Stimulated activated CD4-positive, alpha-beta T cell treated with anti-CD3 and anti-CD28 coated beads, Interleukin-15, amount 100 ng/mL, for 48 hours (primary cell): ENCODE data around the gene CTNNA2.
"Not testable (repeated sequence)": the region's sequence is repeated elsewhere in the genome, so short reads cannot be mapped to it uniquely, and the experiment has no call there.

Source experiments
- DNase-seq, 2 donors: peaks; one replicate each; pipeline ENCODE4 v3.0.0-alpha.2; 2020; ENCODE audit warnings: low read depth in 2 of 2

The CTNNA2 gene

DNA sequence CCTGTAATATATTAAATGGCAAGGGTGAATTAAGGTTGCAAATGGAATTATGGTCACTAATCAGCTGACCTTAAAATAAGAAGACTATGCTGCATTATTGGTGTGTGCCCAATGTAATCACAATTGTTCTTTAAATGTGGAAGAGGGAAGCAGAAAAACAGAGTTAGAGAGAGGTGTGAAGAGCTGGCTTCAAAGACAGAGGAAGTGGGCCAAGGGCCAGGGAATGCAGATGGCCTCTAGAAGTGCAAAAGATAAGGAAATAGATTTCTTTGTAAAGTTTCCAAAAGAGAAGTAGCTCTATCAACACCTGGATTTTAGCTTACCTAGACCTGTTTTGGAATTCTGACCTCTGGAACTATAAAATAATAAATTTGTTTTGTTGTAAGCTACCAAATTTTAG is 515.7 kb downstream of the CTNNA2 start:
- no peak for DNase-seq

DNA sequence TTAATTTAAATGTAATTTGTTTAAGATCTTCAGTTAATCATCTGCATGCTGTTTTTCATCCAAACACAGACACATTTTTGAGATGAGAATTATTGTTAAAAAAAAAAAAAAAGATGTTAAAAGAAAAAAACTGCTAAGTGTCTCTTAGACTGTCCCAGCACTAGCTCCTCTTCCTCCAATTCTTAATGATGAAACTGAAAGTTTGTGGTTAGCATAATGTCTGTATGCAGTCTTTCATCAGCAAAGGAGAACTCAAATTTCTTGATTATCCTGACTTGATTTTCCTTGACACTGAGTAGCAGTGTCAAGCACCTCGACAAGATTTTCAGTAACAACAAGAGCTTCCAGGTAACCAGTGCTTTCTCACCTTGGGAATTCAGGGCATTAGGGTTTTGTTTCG is 517.3 kb downstream of the CTNNA2 start:
- DNase-seq: no peak

DNA sequence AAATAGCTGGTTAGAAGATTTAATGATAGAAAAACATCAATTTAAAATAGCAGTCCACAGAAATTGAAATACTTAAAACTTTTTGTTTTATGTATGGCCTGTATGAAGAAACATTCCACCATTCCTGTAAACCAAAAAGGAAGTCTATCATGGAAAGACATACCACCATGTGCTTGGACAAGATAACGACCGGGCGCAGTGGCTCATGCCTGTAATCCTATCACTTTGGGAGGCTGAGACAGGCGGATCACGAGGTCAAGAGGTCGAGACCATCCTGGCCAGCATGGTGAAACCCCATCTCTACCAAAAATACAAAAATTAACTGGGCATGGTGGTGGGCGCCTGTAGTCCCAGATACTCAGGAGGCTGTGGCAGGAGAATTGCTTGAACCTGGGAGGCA is 519.8 kb downstream of the CTNNA2 start:
- not testable (repeated sequence) for DNase-seq

DNA sequence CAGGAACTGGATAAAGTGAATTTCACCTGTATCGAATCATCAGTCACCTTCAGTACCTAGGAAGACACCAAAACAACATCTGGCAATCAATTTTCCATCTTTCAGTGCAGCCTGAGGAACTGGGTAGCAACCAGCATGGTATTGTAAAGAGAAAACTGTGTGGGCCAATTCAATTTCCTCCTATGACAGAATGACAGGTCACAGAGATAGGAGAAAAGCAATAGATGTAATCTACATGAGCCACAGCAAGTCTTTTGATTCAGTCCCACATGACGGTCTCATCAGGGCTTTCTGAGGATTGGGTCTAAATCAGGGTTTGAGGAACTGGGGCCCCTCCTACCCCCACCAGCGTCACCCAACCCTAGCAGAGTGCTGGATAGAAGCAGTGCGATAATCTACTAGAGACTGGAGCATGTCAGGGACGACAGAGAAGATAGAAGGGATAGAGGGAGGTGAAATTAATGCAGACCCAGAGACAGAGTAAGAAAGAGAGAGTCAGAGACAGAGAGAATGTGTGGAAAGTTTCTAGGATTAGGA is 523.0 kb downstream of the CTNNA2 start:
- DNase-seq: no peak

GRCh38 chr2:80037310-80037709 is 524.5 kb downstream of the CTNNA2 start:
- DNase-seq: no peak

GRCh38 chr2:80040226-80040625 is 527.4 kb downstream of the CTNNA2 start:
- no peak for DNase-seq

- no peak for DNase-seq
These were observed 529.8 kb downstream of the CTNNA2 start for GRCh38 chr2:80042635-80043034.

GRCh38 chr2:80048296-80048695 is 535.4 kb downstream of the CTNNA2 start:
- no peak for DNase-seq

GRCh38 chr2:80050246-80050645 is 537.4 kb downstream of the CTNNA2 start:
- DNase-seq: no peak

DNA sequence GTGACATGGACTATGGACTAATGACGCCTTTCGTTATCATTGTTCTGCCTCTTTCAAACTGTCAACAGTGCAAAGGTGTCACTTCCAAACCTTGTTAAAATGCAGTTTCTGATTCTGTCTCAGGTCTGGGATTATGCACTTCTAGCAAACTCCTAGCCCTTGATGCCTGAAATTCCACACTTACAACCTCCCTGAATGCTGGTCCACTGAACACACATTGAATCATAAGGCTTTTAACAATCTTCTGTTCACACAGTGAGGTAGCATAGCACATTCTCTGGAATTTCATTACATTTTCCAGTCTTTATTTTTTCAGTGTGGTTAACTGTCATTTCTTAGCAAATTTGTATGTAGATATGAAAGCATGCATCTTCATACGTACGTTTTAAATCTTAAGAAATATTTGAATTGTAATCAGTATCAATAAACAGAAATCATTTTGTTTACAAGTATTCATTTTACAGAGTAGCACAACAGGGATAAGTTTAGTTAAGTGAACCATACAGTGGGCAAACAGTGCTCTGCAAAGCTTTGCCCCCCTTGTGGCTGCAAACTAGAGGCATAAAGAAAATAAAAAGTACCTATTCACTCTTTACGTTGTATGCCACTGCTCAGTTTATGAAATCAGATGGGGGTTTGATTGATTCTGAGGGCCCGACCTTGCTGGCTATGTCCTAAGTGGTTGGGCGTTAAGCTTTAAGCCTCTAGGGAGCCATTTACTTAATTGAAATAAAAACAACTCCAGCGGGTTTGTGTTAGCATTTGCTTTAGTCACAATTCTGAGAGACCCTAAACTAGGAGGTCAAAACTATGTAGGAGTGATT is 540.9 kb downstream of the CTNNA2 start:
- DNase-seq: no peak

DNA sequence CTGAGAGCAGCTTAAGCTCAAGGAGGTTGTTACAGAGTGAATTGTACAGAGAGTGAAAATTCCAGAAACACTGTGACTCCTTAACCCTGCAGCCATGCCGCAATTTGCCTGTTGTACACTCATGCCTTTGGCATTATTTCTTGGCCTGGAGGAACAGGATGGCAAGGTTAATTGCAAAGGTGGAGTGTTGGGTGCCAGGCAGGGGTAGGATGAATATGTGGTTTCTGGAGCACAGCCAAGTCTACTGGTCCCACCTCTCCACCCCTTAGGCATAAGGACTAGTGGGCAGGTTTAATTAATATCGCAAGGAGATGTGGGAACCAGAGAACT is 541.5 kb downstream of the CTNNA2 start:
- no peak for DNase-seq

- DNase-seq: no peak
These were observed 545.1 kb downstream of the CTNNA2 start for GRCh38 chr2:80057956-80058355.

DNA sequence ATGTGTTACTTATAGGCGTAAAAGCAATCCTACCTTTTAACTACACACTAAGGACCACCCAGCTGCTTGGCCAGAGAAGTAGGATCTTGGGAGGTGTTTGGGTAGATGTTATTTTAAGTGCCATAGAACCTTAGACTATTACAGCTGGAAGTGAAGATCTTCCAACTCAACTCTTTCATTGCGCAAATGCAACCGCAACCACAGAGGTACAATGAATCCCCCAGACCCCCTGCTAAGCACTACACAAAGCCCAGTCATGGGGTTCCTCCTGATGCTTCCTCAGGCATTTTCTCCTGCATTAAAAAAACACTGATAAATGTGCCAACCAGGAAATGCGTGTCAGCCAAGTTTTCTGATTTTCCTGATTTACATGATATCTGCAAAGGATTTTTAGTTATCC is 545.7 kb downstream of the CTNNA2 start:
- DNase-seq: no peak

GRCh38 chr2:80059447-80059846 is 546.6 kb downstream of the CTNNA2 start:
- no peak for DNase-seq

DNA sequence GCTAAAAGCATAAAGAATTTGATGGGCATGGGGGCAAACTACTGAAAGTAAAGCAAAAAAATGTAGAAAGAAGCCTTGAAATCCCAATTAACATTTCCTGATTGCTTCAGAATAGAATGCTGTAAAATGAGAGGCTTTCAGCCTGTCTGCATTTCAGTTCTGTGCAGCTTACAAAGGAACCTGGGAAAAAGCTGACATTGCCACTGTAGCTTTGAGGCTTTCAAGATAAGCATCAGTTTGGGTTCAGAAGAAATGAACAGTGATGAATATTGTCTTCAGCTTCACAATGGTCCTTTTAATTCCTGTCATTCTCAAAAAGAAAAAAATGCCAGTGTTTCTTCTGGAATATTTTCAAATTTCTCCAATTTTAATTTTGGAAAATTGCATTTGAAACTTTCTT is 549.0 kb downstream of the CTNNA2 start:
- DNase-seq: no peak

DNA sequence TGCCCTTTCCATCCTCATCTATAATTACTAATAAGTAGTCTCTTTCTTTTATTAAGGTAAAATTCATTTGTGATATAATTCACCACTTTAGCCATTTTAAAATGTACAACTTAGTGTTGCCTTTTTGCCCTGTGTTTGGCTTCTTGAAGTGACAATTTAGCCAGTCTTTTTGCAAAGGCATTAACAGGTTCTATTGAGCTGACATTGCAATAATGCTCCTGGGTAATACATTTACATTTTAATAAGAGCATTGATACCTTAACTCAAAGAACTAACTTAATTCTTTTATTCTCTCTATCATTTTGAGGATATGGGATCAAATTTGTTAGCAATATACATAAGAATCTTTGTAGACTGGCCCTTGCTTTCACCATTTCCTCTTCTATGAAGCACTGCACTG is 549.4 kb downstream of the CTNNA2 start:
- DNase-seq: no peak

GRCh38 chr2:80068038-80068731 is 555.3 kb downstream of the CTNNA2 start:
- no peak for DNase-seq

- DNase-seq: no peak
These were observed 557.7 kb downstream of the CTNNA2 start for GRCh38 chr2:80070587-80070986.

- DNase-seq: no peak
These were observed 559.1 kb downstream of the CTNNA2 start for GRCh38 chr2:80071941-80072340.

DNA sequence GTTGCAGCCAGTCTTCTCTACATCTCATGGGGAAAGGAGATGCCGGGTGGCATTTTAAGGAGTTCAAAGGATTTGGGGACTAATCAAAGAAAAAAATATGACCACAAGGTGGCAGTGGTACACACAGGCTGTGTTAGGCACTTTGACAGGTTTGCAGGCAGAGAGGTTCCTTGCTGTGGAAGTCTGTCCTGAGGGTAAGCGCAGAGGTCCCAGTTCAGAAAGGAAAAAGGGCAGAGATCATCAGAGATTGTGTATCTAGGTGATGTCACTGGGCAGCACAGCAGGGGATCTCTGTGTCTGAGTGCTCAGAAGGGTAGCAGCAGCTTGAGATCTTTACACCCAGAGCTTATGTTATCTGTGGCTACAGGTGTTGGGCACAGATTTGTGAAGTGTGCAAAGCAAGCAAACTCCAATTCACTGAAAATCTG is 560.3 kb downstream of the CTNNA2 start:
- no peak for DNase-seq

DNA sequence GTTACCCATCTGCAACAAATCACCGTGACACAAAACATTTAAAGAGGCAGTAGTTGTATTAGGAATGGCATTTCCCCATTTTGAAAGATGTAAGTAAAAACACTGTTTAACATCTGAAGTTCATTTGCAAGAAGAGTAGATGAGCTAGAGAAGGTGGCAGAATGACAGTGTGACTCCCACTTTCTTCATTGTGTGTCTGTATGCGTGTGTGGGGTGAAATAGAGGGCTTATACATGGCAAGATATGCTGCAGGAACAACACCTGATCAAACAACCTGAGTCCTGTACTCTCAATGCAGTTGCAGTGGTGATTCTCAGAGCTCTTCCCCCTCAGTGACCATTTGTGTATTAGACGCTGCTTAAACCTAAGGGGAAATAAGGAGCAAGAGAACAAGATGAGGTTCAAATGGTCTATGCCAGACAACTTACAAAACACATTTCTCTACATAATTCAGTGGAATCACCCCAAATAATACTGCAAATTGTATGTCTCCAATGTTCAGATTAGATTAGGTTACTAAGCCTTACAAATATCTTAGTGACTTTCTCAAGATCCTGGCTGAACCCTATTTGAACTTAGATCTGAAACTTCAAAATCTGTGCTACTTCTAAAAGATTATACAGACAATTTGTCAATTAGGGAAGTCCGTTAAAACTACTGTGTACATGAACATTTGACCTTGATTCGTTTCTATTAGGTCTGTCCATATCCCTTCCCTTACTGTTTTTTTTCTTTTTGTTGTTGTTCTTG is 561.6 kb downstream of the CTNNA2 start:
- no peak for DNase-seq

- no peak for DNase-seq
These were observed 562.9 kb downstream of the CTNNA2 start for GRCh38 chr2:80075719-80076118.
